ENCODE results near the gene SIPA1L3. TPM values are rescaled to one million over a fixed set of nuclear protein-coding genes. Genes with fewer than 3 reads are reported as not detected.

Gene SIPA1L3
- polyA plus RNA-seq, 1 of the 3 experiments (the other 2 are of a cell fraction), result 11.6 TPM

GRCh38 chr19:37990362-37990761, 83.4 kb downstream of the SIPA1L3 start:
- DNase-seq, result no peak
- Histone ChIP-seq H3K9ac (no peak overlapping the region), H3K4me2 (no peak overlapping the region), H3K9me3 (no peaks in the 10 kb centered on the region), H3K27me3 (ENCODE audit: insufficient read depth) (no peaks in the 10 kb centered on the region), H3F3A (replicated peaks; ENCODE audit: insufficient read depth) (no peaks in the 10 kb centered on the region), H4K20me1 (ENCODE audit: insufficient read depth) (no peaks in the 10 kb centered on the region), H3K79me2 (ENCODE audit: insufficient read depth) (peaks cover 77% of the 10 kb centered on the region), H3K4me3 (ENCODE audit: low read depth in 2 of 2, low read length in 1 of 2) (no peak overlapping the region), H3K27ac (ENCODE audit: low read depth in 2 of 2, low read length in 1 of 2) (no peak overlapping the region; a peak in 1 of 4 replicates), H3K4me1 (ENCODE audit: control insufficient read depth in 1 of 2, insufficient read depth in 2 of 2, low read depth in 1 of 2, low read length in 1 of 2) (peaks cover 2 to 3% of the 10 kb centered on the region in 2 experiments; a peak in 2 of 4 replicates), H2AFZ (ENCODE audit: low read depth) (no peak overlapping the region), H3K36me3 (replicated peaks in 1 of 2; ENCODE audit: control insufficient read depth in 1 of 2, insufficient read depth in 2 of 2, low read length in 1 of 2) (no peaks in the 10 kb centered on the region), H3K9me2 (no peaks in the 10 kb centered on the region)
- WGBS (ENCODE audit: low lambda C conversion rate), result 87% methylated on average over 10 of the region's 10 CpGs
- CTCF ChIA-PET, result interaction anchor here (1.1 kb wide), 1 partner anchor 83 kb away, joined by 3 read pairs; no protein-coding TSS in a partner anchor
- POLR2A ChIA-PET, result no interaction called here
- TF ChIP-seq MEF2A (IDR thresholded peaks at IDR 0.05; ENCODE audit: borderline replicate concordance, low read depth) (no peak), USF2 (IDR thresholded peaks at IDR 0.05; ENCODE audit: borderline replicate concordance, low read depth, low read length) (no peak), CTCF (IDR thresholded peaks at IDR 0.05) (no peak), ELF1 (IDR thresholded peaks at IDR 0.05) (no peak), MXI1 (IDR thresholded peaks at IDR 0.05; ENCODE audit: low read depth, low read length) (no peak), NFIC (IDR thresholded peaks at IDR 0.05; ENCODE audit: borderline replicate concordance) (no peak), FOXJ3 (CRISPR knock-in tag; IDR thresholded peaks at IDR 0.05) (no peak), CHD2 (IDR thresholded peaks at IDR 0.05; ENCODE audit: low read length, partially characterized antibody) (no peak), TCF12 (IDR thresholded peaks at IDR 0.05) (no peak), ZBTB33 (IDR thresholded peaks at IDR 0.05; ENCODE audit: borderline replicate concordance, low read depth) (no peak), RFX5 (IDR thresholded peaks at IDR 0.05; ENCODE audit: low read length) (no peak)

GRCh38 chr19:37991176-37991835, 84.3 kb downstream of the SIPA1L3 start:
- Histone ChIP-seq H3K4me2 (no peak overlapping the region), H4K20me1 (ENCODE audit: insufficient read depth) (no peaks in the 10 kb centered on the region), H3K27ac (ENCODE audit: low read depth in 2 of 2, low read length in 1 of 2) (peak overlapping the region in 1 of 2 experiments; percentile 24; a peak in 1 of 4 replicates), H3K9me2 (no peaks in the 10 kb centered on the region), H3K9ac (no peak overlapping the region), H3K79me2 (ENCODE audit: insufficient read depth) (peaks cover 79% of the 10 kb centered on the region), H3K4me1 (ENCODE audit: control insufficient read depth in 1 of 2, insufficient read depth in 2 of 2, low read depth in 1 of 2, low read length in 1 of 2) (peaks cover 2 to 3% of the 10 kb centered on the region in 2 experiments; a peak in 2 of 4 replicates), H3F3A (replicated peaks; ENCODE audit: insufficient read depth) (no peaks in the 10 kb centered on the region), H2AFZ (ENCODE audit: low read depth) (no peak overlapping the region), H3K4me3 (ENCODE audit: low read depth in 2 of 2, low read length in 1 of 2) (no peak overlapping the region), H3K9me3 (no peaks in the 10 kb centered on the region), H3K27me3 (ENCODE audit: insufficient read depth) (no peaks in the 10 kb centered on the region), H3K36me3 (replicated peaks in 1 of 2; ENCODE audit: control insufficient read depth in 1 of 2, insufficient read depth in 2 of 2, low read length in 1 of 2) (no peaks in the 10 kb centered on the region)
- WGBS (ENCODE audit: low lambda C conversion rate), result 95% methylated on average over 9 of the region's 10 CpGs
- CTCF ChIA-PET, result no interaction called here
- no peak for DNase-seq
- TF ChIP-seq GABPA (IDR thresholded peaks at IDR 0.05; ENCODE audit: low read depth), result no peak
- TF ChIP-seq MXI1 (IDR thresholded peaks at IDR 0.05; ENCODE audit: low read depth, low read length), result no peak
- no peak for TF ChIP-seq NFIC (IDR thresholded peaks at IDR 0.05; ENCODE audit: borderline replicate concordance)
- POLR2A ChIA-PET, result interaction anchor here (1.1 kb wide), 1 partner anchor 84 kb away, joined by 3 read pairs; the partner anchor contains the start of gene SIPA1L3

Measured in SK-N-SH (cell line).